D721Med (cell line): ENCODE measurements around the gene ACER3.

Experiments
- DNase-seq: peaks from one replicate; pipeline ENCODE4 v3.0.0; 2011; ENCODE audit warnings: low spot score; ENCODE audit not compliant: insufficient read length
- FAIRE-seq: peaks from 2 replicates; lab custom pipeline; 2011; peaks lifted over from hg19 to GRCh38; lab: Jason Lieb, UNC
- TF ChIP-seq, protein P1 (sequence below): IDR thresholded peaks from 2 replicates; pipeline ENCODE4 v1.5.1; 2012; ENCODE audit warnings: mild to moderate bottlenecking, control low read depth; ENCODE audit not compliant: insufficient read depth; ENCODE audit errors: missing control alignments

Gene ACER3

DNA sequence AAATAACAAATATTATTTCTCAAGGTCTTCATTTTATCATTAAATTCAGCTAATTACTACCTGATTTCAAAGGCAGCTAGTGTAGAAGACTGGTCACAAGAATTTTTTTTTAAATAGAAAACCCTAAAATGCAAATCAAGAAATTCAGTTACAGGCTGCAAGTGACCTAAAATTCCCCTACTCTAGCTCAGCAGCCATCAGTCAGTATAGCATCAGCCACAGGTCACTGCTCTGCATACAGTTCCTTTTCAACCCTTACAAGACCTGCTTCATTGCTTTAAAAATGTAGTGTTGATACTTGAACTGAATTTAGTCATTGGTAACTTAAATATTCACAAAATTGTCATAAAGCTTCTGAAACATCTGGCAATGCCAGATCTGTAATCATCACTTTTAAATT lies 164.0 kb downstream of the ACER3 start:
- DNase-seq: no peak
- no peak for FAIRE-seq
- TF ChIP-seq, protein P1, sequence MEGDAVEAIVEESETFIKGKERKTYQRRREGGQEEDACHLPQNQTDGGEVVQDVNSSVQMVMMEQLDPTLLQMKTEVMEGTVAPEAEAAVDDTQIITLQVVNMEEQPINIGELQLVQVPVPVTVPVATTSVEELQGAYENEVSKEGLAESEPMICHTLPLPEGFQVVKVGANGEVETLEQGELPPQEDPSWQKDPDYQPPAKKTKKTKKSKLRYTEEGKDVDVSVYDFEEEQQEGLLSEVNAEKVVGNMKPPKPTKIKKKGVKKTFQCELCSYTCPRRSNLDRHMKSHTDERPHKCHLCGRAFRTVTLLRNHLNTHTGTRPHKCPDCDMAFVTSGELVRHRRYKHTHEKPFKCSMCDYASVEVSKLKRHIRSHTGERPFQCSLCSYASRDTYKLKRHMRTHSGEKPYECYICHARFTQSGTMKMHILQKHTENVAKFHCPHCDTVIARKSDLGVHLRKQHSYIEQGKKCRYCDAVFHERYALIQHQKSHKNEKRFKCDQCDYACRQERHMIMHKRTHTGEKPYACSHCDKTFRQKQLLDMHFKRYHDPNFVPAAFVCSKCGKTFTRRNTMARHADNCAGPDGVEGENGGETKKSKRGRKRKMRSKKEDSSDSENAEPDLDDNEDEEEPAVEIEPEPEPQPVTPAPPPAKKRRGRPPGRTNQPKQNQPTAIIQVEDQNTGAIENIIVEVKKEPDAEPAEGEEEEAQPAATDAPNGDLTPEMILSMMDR: no peak

DNA sequence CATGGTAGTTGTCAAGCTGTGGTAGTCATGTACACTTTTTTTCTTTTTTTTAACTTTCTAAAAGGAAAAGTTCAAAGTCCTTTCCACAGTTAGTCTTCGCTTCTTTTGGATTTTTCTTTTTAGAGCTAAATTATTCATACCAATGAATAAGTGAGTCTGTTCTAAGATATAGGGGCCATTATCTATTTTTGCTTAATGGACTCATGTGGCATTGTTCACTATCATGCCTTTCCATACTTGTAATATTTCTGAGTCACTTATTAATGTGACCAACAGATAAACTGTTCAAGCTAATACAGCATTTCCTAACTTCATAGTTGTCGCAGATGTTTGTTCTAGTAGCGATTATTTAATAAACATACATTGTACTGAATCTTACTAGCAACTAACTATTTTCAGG lies 165.5 kb downstream of the ACER3 start:
- TF ChIP-seq, protein P1: no peak
- DNase-seq (no peak), FAIRE-seq (no peak)

DNA sequence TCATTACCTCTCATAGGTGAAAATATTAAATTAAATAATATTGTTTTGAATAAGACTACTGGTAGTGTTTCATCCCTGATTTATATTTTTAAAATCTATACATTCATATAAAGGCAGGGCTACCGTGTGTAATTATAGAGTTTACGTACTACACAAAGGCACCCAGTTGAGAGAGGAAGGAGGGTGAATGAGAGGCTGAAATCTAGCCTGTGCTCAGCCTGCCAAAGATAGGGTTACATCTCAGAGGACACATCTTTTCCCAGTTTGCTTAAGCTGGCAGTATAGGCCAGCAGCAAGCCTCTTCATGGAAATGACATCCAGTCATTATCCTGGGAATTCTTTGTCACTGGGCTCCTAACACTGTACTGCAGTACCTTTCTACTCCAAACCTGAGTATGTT lies 166.0 kb downstream of the ACER3 start:
- FAIRE-seq: no peak
- DNase-seq: no peak

DNA sequence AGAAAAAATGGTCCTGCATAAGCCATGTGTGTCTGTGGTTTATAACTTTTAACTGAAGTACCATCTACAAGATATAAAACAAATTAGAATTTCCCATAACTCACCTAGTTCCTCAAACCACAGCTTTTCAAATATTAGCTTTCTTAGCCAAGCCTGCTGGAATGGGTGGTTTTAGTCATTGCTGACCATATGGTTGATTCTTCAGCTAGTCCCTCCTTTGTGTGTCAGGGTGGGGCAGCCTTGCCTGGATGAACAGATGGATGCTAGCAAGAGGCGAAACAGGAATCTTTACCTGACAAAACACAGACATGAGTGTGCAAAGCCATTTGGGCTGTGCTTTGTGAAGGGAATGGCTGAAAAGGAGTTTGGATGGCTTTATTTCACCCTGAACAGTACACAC lies 166.6 kb downstream of the ACER3 start:
- DNase-seq (no peak), FAIRE-seq (no peak)
- TF ChIP-seq, protein P1: no peak

More for the DNA sequence above, 166.0 kb downstream of the ACER3 start:
- TF ChIP-seq, protein P1: no peak

DNA sequence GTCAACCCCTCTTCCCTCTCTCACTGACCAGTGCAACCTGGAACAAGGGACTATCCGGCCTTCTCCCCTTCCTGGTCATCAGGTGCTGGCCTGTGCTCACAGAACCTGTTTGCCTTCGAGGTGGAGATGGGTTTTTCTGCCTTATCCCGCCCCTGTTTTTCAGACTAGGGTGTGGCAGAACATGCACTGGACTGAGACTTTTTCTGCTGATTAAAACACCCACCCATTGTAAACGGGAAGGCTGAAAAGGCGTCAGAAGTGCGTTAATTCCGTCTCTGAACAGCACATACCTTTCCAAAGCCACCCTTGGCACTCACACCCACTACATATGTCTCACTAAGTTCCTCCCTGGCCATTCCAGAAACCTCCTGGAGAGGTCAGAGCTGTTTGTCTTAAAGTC lies 169.1 kb downstream of the ACER3 start:
- FAIRE-seq (no peak), DNase-seq (no peak)
- TF ChIP-seq, protein P1: no peak

DNA sequence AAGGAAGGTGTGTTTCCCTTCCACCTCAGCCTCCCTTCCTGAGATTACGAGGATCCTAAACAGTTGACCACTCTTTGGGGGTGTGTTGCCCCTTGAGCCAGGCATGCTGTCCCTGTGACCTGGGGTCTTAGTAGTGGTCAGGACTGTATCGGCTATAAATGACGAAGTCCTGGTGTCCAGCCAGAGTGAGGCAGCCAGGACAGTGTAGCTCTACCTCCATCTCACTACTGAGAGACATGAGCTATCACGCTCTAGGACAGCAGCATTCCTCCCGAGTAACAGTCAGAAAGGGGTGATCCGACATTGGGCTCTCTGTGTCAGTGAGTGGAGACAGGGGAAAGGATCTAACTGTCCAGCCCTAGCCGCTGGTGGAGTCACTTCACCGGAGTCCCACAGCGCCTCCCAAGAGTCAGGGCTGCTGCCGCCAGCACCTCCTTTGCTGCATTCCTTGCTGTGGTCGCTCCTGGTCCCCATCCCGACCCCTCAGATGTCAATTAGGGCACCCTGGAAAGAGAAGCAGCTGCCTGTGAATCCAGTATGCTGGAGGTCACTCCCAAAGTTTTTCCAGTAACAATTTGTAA lies 170.2 kb downstream of the ACER3 start:
- DNase-seq (no peak), FAIRE-seq (no peak)
- TF ChIP-seq, protein P1: no peak

DNA sequence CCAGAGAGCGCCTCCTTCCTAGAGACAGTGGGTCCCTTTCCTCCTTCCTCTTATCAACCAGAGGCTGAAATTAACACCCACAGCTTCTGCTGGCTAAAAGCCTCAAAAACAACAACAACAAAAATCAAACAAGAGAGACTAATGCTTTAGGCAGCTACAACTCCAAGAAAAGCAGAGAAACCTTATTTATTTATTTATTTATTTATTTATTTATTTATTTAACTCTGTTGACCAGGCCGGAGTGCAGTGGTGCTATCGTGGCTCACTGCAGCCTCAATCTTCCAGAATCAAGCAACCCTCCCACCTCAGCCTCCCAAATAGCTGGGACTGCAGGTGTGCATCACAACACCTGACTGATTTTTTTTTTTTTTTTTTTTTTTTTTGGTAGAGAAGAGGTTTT lies 170.9 kb downstream of the ACER3 start:
- FAIRE-seq: no peak
- DNase-seq: no peak
- TF ChIP-seq, protein P1: no peak
